ENCODE data around the gene TRAM2.

The TRAM2 gene, protein sequence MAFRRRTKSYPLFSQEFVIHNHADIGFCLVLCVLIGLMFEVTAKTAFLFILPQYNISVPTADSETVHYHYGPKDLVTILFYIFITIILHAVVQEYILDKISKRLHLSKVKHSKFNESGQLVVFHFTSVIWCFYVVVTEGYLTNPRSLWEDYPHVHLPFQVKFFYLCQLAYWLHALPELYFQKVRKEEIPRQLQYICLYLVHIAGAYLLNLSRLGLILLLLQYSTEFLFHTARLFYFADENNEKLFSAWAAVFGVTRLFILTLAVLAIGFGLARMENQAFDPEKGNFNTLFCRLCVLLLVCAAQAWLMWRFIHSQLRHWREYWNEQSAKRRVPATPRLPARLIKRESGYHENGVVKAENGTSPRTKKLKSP

DNA sequence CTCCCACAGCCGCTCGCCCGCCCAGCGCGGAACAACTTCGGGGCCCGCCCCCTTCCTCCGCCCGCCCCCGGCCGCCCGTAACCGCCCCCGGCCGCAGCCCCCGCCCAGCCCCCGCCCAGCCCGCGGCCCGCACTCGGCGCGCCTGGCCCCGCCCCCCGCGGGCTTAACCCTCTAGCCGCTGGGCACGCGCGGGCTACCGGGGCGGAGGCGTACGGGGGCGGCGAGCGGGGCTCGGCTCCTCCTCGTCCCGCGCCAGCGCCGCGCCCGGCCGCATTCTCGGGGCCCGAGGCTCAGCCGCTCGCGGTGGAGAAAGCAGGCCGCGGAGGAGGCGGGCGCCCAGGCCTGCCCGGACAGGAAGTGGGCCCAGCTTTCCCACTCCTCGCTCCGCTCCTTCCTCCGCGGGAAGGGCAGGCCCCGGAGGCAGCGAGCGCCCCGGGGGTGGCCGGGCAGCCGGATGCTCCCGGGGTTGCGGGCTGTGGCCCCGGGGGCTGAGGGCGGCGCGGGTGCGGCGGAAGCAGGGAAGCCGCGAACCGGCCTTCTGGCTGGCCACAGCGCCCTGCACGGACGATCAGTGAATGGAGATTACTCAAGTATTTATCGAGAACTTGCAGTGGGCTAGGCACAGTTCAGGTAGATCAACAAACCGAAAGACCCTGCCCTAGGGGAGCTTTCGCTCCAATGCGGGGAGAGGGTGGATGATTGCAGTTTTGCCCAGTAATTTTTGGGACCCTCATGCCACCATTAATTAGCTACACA lies at the start of gene TRAM2:
TSS of gene TRAM2 (minus strand) at position 39 of the 756 bp plus-strand sequence. CDS start 145 bp downstream, outside the sequence.
- no peak for FAIRE-seq

- no peak for FAIRE-seq
Observed at GRCh38 chr6:52622810-52623209, 46.0 kb upstream of the TRAM2 start.

DNA sequence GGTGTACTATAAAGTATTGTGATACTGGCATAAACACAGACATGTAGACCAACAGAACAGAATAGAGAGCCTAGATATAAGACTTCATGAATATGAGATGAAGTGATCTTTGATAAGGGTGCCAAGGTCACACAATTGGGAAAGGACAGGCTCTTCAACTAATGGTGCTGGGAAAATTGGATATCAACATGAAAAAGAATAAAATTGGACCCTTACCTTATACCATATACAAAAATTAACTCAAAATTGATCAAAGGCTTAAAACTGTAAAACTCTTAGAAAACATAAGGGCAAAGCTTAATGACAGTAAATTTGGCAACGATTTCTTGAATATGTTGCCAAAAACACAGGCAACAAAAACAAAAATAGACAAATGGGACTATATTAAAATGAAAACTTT lies 44.8 kb upstream of the TRAM2 start:
- FAIRE-seq, result no peak

- no peak for FAIRE-seq
Observed at GRCh38 chr6:52620906-52621190, 44.0 kb upstream of the TRAM2 start.

DNA sequence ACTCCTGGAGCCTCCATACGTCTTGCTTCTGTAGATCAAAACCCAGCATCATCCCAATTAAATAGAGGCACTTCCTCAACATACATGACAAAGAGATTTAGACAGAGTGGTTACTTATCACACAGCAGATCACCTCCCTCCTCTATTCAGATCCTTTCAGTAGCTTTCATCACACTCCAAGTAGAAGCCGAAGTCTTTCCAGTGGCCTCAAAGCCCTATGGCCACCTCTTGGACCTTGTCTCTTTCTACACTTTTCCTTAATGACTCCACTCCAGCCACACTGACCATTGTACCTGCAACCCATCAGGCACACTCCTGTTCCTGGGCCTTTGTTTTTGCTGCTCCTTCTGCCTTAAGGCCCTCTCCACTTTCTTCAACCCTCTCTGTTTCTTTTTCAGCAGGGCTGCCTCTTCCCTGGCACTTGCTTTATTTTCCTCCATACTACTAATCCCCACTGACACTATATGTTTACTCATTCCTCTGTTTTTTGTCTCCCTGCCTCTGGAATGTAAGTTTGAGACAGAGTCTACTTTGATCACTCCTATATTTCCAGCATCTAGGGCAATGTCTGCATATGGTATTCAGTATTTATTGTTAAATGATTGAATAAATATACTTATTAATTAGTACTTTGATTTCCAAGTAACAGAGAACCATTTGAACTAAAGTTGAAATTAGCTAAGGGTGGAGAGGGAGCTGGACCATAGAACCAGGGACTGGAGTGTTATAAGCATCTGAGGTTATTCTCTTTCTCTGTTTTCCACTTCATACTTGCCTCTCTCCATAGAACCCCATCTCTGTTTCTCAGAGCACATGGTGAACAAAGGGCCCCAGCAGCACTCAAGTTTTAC lies 43.4 kb upstream of the TRAM2 start:
- no peak for FAIRE-seq

DNA sequence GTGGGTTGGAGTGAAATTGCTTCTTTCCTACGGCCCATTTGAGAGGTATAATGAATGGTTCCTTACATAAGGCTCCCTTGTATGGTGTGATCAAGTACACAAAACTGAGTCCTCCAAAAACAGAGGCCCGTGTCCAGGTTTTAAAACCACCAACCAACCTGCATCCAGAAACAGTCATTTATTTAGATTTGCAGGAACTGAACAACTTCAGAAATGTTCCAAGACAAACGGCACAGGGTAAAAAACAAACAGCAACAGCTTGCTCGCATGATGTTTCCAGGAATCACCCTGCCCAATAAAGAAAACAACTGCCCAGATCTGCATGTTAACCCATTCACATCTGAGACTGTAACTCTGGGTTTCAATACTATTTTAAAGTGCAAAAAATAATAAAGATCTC lies 40.2 kb upstream of the TRAM2 start:
- FAIRE-seq, result no peak

- no peak for FAIRE-seq
Observed at GRCh38 chr6:52616059-52616690, 39.3 kb upstream of the TRAM2 start.

GRCh38 chr6:52612336-52613054 lies 35.6 kb upstream of the TRAM2 start:
- FAIRE-seq, result no peak

- no peak for FAIRE-seq
Observed at GRCh38 chr6:52611833-52612232, 35.0 kb upstream of the TRAM2 start.

DNA sequence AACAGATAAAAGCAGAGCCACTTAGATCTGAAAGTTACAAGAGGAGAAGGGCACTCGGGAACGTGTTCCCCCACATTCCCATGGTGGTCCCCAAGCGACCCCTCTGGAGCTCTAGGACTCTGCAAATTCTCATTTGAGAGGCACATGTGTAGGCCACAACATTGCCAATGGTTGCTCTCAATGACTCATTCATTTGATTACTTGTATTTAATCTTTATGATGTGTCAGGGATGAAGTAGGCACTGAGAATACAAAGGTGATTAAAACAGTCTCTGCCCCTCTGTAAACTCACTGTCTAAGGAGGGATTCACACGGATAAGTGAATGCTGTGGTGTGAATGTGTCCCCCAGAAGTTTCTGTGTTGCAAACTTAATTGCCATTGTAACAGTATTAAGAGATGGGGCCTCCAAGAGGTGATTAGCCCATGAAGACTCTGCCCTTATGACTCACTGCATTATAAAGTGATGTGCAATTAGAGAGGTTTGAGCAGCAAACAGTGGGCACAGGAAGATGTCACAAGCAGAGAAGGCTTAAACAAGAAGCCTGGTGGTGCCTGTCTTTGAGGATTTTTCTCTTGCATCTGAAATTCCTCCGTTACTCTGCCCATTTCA lies 34.0 kb upstream of the TRAM2 start:
- no peak for FAIRE-seq

DNA sequence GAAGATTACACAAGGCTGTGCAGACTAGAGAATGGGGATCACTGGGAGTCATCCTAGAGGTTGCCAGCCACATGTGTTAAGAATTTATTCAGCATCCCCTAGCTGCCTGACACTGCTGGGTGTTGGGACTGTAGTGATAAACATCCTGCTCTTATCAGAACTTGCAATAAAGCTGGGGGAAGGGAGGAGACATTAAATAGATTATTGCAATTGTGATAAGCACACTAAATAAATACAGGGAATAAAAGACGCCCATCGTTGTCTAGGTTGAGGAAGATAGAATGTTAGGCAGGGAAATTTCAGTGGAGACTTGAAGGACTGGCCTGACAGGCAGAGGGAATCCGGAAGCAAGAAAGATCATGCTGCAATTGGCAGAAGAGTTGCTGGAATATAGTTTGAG lies 33.2 kb upstream of the TRAM2 start:
- no peak for FAIRE-seq

GRCh38 chr6:52605610-52606185 lies 28.8 kb upstream of the TRAM2 start:
- no peak for FAIRE-seq

GRCh38 chr6:52603000-52603795 lies 26.3 kb upstream of the TRAM2 start:
- no peak for FAIRE-seq

- FAIRE-seq, result no peak
Observed at GRCh38 chr6:52598824-52599190, 21.9 kb upstream of the TRAM2 start.

DNA sequence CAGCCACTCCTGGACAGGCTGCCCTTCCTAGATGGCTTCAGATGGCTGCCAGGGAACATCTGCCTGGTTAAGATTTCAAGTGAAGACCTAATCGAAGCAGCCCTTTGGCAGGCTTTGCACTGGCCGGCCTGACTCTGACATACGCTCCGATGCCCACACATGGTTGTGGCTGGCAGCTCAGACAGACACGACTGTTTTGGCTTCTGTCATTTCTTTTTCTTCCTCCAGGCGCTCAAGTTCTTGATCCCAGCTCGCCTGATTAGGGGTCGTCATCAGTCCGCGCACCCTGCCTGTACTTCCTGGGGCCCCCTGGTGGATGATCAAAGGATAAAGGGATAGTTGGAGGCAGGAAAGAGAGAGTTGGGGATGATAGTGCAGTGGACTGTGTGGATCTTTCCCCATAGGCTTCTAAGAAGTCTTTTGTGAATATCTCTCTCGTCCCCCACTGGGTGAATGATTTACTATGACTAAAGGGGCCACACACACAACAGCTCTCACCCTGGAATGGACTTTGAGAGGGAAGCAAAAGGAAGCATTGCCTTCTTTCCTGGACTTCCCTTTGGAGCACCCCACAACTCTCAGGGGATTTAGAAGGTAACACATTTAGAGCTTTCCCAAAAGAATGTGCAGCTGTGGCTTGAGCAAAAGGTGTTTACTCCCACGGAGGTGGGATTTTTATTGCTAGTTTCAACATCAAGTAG lies 21.4 kb upstream of the TRAM2 start:
- FAIRE-seq, result no peak

DNA sequence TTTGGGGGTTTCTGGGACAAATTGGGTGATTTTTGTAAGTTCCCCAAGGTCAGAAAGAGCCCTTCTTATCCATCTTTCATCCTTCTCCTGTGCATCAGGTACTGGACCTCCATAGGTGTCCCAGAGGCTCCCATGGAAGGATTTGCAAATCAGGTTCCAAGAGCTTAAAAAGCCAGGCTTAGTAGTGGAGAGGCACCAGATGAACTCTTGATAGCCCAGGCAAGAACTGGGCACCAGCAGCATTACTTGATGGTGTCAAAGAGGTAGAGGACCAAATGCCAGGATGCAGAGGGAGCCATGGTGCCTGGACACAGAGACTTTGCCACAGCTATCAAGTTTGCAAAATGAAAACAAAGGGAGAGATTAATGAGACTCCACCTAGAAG lies 20.9 kb upstream of the TRAM2 start:
- FAIRE-seq, result no peak

GRCh38 chr6:52596371-52597028 lies 19.6 kb upstream of the TRAM2 start:
- FAIRE-seq, result no peak

GRCh38 chr6:52595796-52596130 lies 18.9 kb upstream of the TRAM2 start:
- FAIRE-seq, result no peak

GRCh38 chr6:52595000-52595795 lies 18.3 kb upstream of the TRAM2 start:
- FAIRE-seq, result no peak
